GM23338 (cell line): ENCODE data around the gene SLC35D2. TPM values are rescaled to one million over a fixed set of nuclear protein-coding genes. Genes with fewer than 3 reads are reported as not detected.

ENCODE experiments used
- ATAC-seq: fragments of 200-7000 bp; cut with Tn5 transposase; 3 replicates; pipeline ENCODE4 v1.9.1; 2020
- DNase-seq: peaks from one replicate; pipeline ENCODE4 v3.0.0-alpha.2; 2015; ENCODE audit warnings: low spot score
- H2AFZ ChIP-seq: fragments of 200-600 bp; sonication (generic); 2 replicates; pipeline ENCODE4 v1.8.0; 2016; ENCODE audit warnings: antibody characterized with exemption, mild to moderate bottlenecking, moderate library complexity
- H3F3A ChIP-seq: fragments of 200-600 bp; sonication (generic); replicated peaks from 2 replicates; pipeline ENCODE4 v1.8.0; 2017; ENCODE audit warnings: antibody characterized with exemption, mixed run types, low read depth
- H3K27ac ChIP-seq: fragments of 200-600 bp; sonication (generic); 2 replicates; pipeline ENCODE4 v1.6.1; 2016; ENCODE audit warnings: low read depth
- H3K27me3 ChIP-seq: fragments of 200-600 bp; sonication (generic); 2 replicates; pipeline ENCODE4 v1.8.0; 2016; ENCODE audit warnings: mild to moderate bottlenecking, mixed run types, moderate library complexity; ENCODE audit not compliant: insufficient read depth
- H3K36me3 ChIP-seq: fragments of 200-600 bp; sonication (generic); 2 replicates; pipeline ENCODE4 v1.8.0; 2016; ENCODE audit warnings: mild to moderate bottlenecking; ENCODE audit not compliant: insufficient read depth
- H3K4me1 ChIP-seq: fragments of 200-600 bp; sonication (generic); 2 replicates; pipeline ENCODE4 v1.8.0; 2016; ENCODE audit warnings: mild to moderate bottlenecking, moderate library complexity; ENCODE audit not compliant: insufficient read depth
- H3K4me2 ChIP-seq: fragments of 200-600 bp; sonication (generic); 2 replicates; pipeline ENCODE4 v1.7.1; 2017; ENCODE audit warnings: mixed run types
- H3K4me3 ChIP-seq: fragments of 200-600 bp; sonication (generic); 2 replicates; pipeline ENCODE4 v1.6.1; 2016; ENCODE audit warnings: mixed run types
- H3K79me2 ChIP-seq: fragments of 200-600 bp; sonication (generic); replicated peaks from 2 replicates; pipeline ENCODE4 v1.8.0; 2017; ENCODE audit warnings: mild to moderate bottlenecking; ENCODE audit not compliant: insufficient read depth
- H3K9me2 ChIP-seq: fragments of 200-600 bp; sonication (generic); 2 replicates; pipeline ENCODE4 v1.8.0; 2017; ENCODE audit not compliant: insufficient read depth
- H4K20me1 ChIP-seq: fragments of 200-600 bp; sonication (generic); replicated peaks from 2 replicates; pipeline ENCODE4 v1.8.0; 2017; ENCODE audit warnings: mild to moderate bottlenecking; ENCODE audit not compliant: insufficient read depth
- H3K27ac Mint-ChIP-seq: 2 replicates; pipeline ENCODE4 v1.8.0; 2020; ENCODE audit warnings: inconsistent platforms, mild to moderate bottlenecking, moderate library complexity, mixed read lengths
- H3K27me3 Mint-ChIP-seq: 3 replicates; pipeline ENCODE4 v1.8.0; 2022; ENCODE audit warnings: low read depth, mild to moderate bottlenecking, moderate library complexity, mixed read lengths, inconsistent platforms; ENCODE audit not compliant: insufficient read depth, poor library complexity
- H3K36me3 Mint-ChIP-seq: 3 replicates; pipeline ENCODE4 v1.8.0; 2021; ENCODE audit warnings: low read depth, mild to moderate bottlenecking, inconsistent platforms, moderate library complexity, mixed read lengths
- H3K4me1 Mint-ChIP-seq: 3 replicates; pipeline ENCODE4 v1.8.0; 2020; ENCODE audit warnings: mild to moderate bottlenecking, inconsistent platforms, mixed read lengths
- H3K4me3 Mint-ChIP-seq: 3 replicates; pipeline ENCODE4 v1.8.0; 2021; ENCODE audit warnings: moderate library complexity, mild to moderate bottlenecking, inconsistent platforms, mixed read lengths
- H3K9me3 Mint-ChIP-seq: 3 replicates; pipeline ENCODE4 v1.8.0; 2020; ENCODE audit warnings: moderate library complexity, mild to moderate bottlenecking, inconsistent platforms, mixed read lengths
- CTCF ChIP-seq, 2 experiments: fragments of 200-600 bp in 1 of 2; sonication (generic) in 1 of 2; conservative IDR thresholded peaks; 2 replicates each; pipeline versions ENCODE4 v1.5.1 to v1.6.1; 2016 to 2017; ENCODE audit warnings: antibody characterized with exemption in 2 of 2, low read depth in 2 of 2, mild to moderate bottlenecking in 2 of 2, moderate library complexity in 1 of 2
- ETS1 ChIP-seq: IDR thresholded peaks from 2 replicates; pipeline ENCODE4 v1.6.1; 2016; ENCODE audit warnings: antibody characterized with exemption
- EZH2 ChIP-seq: fragments of 200-600 bp; sonication (generic); IDR thresholded peaks from one replicate; pipeline ENCODE4 v1.8.0; 2017; ENCODE audit warnings: antibody characterized with exemption, mild to moderate bottlenecking, low read depth; ENCODE audit not compliant: unreplicated experiment
- EZH2phosphoT487 ChIP-seq: fragments of 200-600 bp; sonication (generic); IDR thresholded peaks from one replicate; pipeline ENCODE4 v1.8.1; 2018; ENCODE audit warnings: antibody characterized with exemption; ENCODE audit not compliant: unreplicated experiment
- JUNB ChIP-seq: IDR thresholded peaks from one replicate; pipeline ENCODE4 v1.6.1; 2016; ENCODE audit warnings: antibody characterized with exemption; ENCODE audit not compliant: unreplicated experiment
- NANOG ChIP-seq: IDR thresholded peaks from 2 replicates; pipeline ENCODE4 v1.6.1; 2016; ENCODE audit warnings: antibody characterized with exemption, borderline replicate concordance
- POLR2AphosphoS5 ChIP-seq: IDR thresholded peaks from 2 replicates; pipeline ENCODE4 v1.6.1; 2016; ENCODE audit warnings: antibody characterized with exemption, low read depth
- ZNF114 ChIP-seq: fragments of 250-450 bp; sonication (Bioruptor Pico); IDR thresholded peaks from 2 replicates; pipeline ENCODE4 v1.5.0; 2020; ENCODE audit warnings: mild to moderate bottlenecking, moderate library complexity
- ZNF331 ChIP-seq: fragments of 250-450 bp; sonication (Bioruptor Pico); IDR thresholded peaks from 2 replicates; pipeline ENCODE4 v1.5.0; 2020; ENCODE audit warnings: low read depth, mild to moderate bottlenecking, moderate library complexity
- ZNF462 ChIP-seq: fragments of 250-450 bp; sonication (Bioruptor Pico); IDR thresholded peaks from 2 replicates; pipeline ENCODE4 v1.5.0; 2020; ENCODE audit warnings: mild to moderate bottlenecking, moderate library complexity
- polyA plus RNA-seq: library from polyadenylated mRNA; unstranded; fragments of >200 nt; fragmentation: Nextera tagmentation; extraction: Ambion mirVana; gene quantifications from 2 replicates; pipeline ENCODE4 v1.2.1, GENCODE V29; 2016
- total RNA-seq: library from RNA; depleted of rRNA; stranded (reverse); fragments of >200 nt; shearing (Covaris generic); gene quantifications from 2 replicates; pipeline ENCODE4 v1.2.3, GENCODE V29; 2014

Gene SLC35D2
- total and polyA plus RNA-seq, 2 experiments from 2014 or later, result 8.2 to 14.4 TPM

DNA sequence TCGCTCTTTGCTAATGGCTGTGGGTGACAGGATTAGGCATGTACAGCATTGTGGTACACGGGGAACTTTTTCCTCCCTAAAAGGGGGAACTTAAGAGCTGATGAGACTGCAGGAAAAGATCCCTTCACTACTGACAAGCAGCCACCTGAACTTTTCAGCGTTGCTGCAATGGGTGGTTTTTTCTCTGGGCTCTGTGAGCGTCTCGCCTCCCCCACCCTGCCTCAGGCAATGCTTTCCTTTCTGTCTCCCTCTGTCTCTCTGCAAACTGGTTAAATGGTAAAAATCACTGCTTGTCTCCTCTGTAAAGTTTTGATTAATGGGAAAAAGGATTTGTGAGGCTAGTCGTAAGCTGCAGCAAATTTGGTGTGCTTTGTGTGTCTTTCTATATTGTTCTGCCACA is 101.9 kb downstream of the SLC35D2 start (continued):
- TF ChIP-seq ZNF462, result no peak
- TF ChIP-seq NANOG, result no peak

- Histone ChIP-seq H3K27ac (no peak overlapping the region), H3K36me3 (peaks cover 10% of the 10 kb centered on the region), H3F3A (no peaks in the 10 kb centered on the region), H2AFZ (no peak overlapping the region), H3K27me3 (no peaks in the 10 kb centered on the region), H3K79me2 (no peaks in the 10 kb centered on the region), H3K4me2 (no peak overlapping the region), H3K4me1 (peaks cover 8% of the 10 kb centered on the region; the same call in 1 of the 2 replicates), H4K20me1 (no peaks in the 10 kb centered on the region), H3K4me3 (no peak overlapping the region), H3K9me2 (0 out of 2 replicates have a peak, but pooled peaks cover 3% of the 10 kb centered on the region)
- ATAC-seq, result no peak; the same call in 2 of the 3 replicates
- Mint-ChIP-seq H3K4me1 (peaks cover 13% of the 10 kb centered on the region; the same call in 2 of the 3 replicates), H3K27ac (no peak overlapping the region), H3K27me3 (peaks cover 1% of the 10 kb centered on the region), H3K4me3 (no peak overlapping the region), H3K36me3 (peaks cover 30% of the 10 kb centered on the region), H3K9me3 (peaks cover 52% of the 10 kb centered on the region)
- DNase-seq, result peak; percentile 62
- TF ChIP-seq EZH2 (no peak), EZH2phosphoT487 (no peak), ETS1 (no peak), JUNB (no peak), CTCF (conservative IDR thresholded peaks at IDR 0.05; ENCODE audit: low read depth in 2 of 2) (no peak), POLR2AphosphoS5 (no peak), ZNF114 (CRISPR knock-in tag) (no peak), ZNF331 (CRISPR knock-in tag) (no peak), NANOG (no peak)
Measured at GRCh38 chr9:96279932-96280331, 103.6 kb downstream of the SLC35D2 start.
